IMR-90 (cell line): ENCODE data around the gene ITGA6. TPM values are rescaled to one million over a fixed set of nuclear protein-coding genes. Genes with fewer than 3 reads are reported as not detected.

Experiments used
- ATAC-seq: fragments of 200-7000 bp; cut with Tn5 transposase; 2 replicates; pipeline ENCODE4 v1.9.1; 2020; ENCODE audit warnings: low read depth, mild to moderate bottlenecking, moderate library complexity
- BruUV-seq: library from RNA; stranded (reverse); fragments of 400-500 nt; replicated peaks from 2 replicates; lab custom pipeline; 2021; lab: Mats Ljungman, UMichigan
- CTCF ChIA-PET: fragments of 300-600 bp; formaldehyde crosslinking; extraction: SDS; loops from one replicate; lab custom pipeline; 2021; ENCODE audit warnings: antibody characterized with exemption; lab: Yijun Ruan, JAX
- POLR2A ChIA-PET: fragments of 300-600 bp; sonication (Branson Sonifier 250); formaldehyde crosslinking; loops from one replicate; lab custom pipeline; 2022; ENCODE audit warnings: antibody characterized with exemption; ENCODE audit not compliant: unreplicated experiment; lab: Charles Lee
- DNase-seq: peaks from one replicate; pipeline ENCODE4 v3.0.0; 2013
- H2AFZ ChIP-seq: replicated peaks from 2 replicates; pipeline ENCODE3; 2013; ENCODE audit warnings: low read length, mild to moderate bottlenecking; ENCODE audit not compliant: poor library complexity
- H2AK5ac ChIP-seq: 2 replicates; pipeline ENCODE4 v1.6.1; 2013; ENCODE audit warnings: low read depth, low read length, inconsistent platforms
- H2AK9ac ChIP-seq: replicated peaks from 2 replicates; pipeline ENCODE3; 2013; ENCODE audit warnings: mild to moderate bottlenecking, low read depth, low read length, moderate library complexity; ENCODE audit not compliant: poor library complexity
- H2BK120ac ChIP-seq: 2 replicates; pipeline ENCODE4 v1.6.1; 2013; ENCODE audit warnings: low read depth, low read length, inconsistent platforms
- H2BK15ac ChIP-seq: 3 replicates; pipeline ENCODE4 v1.6.1; 2013; ENCODE audit warnings: low read depth, low read length, inconsistent platforms
- H2BK20ac ChIP-seq: 2 replicates; pipeline ENCODE4 v1.6.1; 2013; ENCODE audit warnings: low read depth, mild to moderate bottlenecking, inconsistent platforms, low read length, moderate library complexity
- H2BK5ac ChIP-seq: 2 replicates; pipeline ENCODE4 v1.6.1; 2013; ENCODE audit warnings: mild to moderate bottlenecking, low read depth, low read length, inconsistent platforms; ENCODE audit not compliant: poor library complexity, severe bottlenecking
- H3K14ac ChIP-seq: replicated peaks from 2 replicates; pipeline ENCODE4 v1.6.1; 2013; ENCODE audit warnings: low read depth, low read length, inconsistent platforms
- H3K18ac ChIP-seq: 2 replicates; pipeline ENCODE4 v1.6.1; 2013; ENCODE audit warnings: low read depth, low read length, control low read depth
- H3K23ac ChIP-seq: 2 replicates; pipeline ENCODE4 v1.6.1; 2013; ENCODE audit warnings: low read depth, low read length, inconsistent platforms
- H3K27ac ChIP-seq: 2 replicates; pipeline ENCODE4 v1.5.1; 2013; ENCODE audit warnings: mild to moderate bottlenecking, control low read depth, low read length; ENCODE audit not compliant: insufficient read depth
- H3K27me3 ChIP-seq: 2 replicates; pipeline ENCODE4 v1.6.1; 2013; ENCODE audit warnings: low read length; ENCODE audit not compliant: control insufficient read depth, insufficient read depth
- H3K36me3 ChIP-seq: 2 replicates; pipeline ENCODE4 v1.6.1; 2013; ENCODE audit warnings: low read length, mixed read lengths; ENCODE audit not compliant: control insufficient read depth, insufficient read depth
- H3K4ac ChIP-seq: 2 replicates; pipeline ENCODE4 v1.6.1; 2013; ENCODE audit warnings: low read depth, low read length, inconsistent platforms
- H3K4me1 ChIP-seq: 2 replicates; pipeline ENCODE4 v1.6.1; 2013; ENCODE audit warnings: low read length, mixed read lengths; ENCODE audit not compliant: control insufficient read depth, insufficient read depth
- H3K4me2 ChIP-seq: 2 replicates; pipeline ENCODE4 v1.6.1; 2013; ENCODE audit warnings: low read depth, mild to moderate bottlenecking, control low read depth, low read length, moderate library complexity
- H3K4me3 ChIP-seq: 2 replicates; pipeline ENCODE4 v1.5.1; 2013; ENCODE audit warnings: low read depth, mild to moderate bottlenecking, control low read depth, low read length, moderate library complexity; ENCODE audit not compliant: insufficient read depth
- H3K56ac ChIP-seq: 2 replicates; pipeline ENCODE4 v1.6.1; 2013; ENCODE audit warnings: low read length, inconsistent platforms; ENCODE audit not compliant: insufficient read depth; ENCODE audit errors: extremely low read depth
- H3K79me1 ChIP-seq, 2 experiments: 2 replicates each; pipeline ENCODE4 v1.6.1; 2013; ENCODE audit warnings: low read length in 2 of 2, inconsistent platforms in 1 of 2, low read depth in 1 of 2
- H3K9ac ChIP-seq: 2 replicates; pipeline ENCODE4 v1.6.1; 2013; ENCODE audit warnings: low read depth, low read length, control low read depth
- H3K9me1 ChIP-seq: 2 replicates; pipeline ENCODE4 v1.6.1; 2013; ENCODE audit warnings: low read length, inconsistent platforms; ENCODE audit not compliant: insufficient read depth
- H3K9me3 ChIP-seq: 2 replicates; pipeline ENCODE4 v1.6.1; 2013; ENCODE audit warnings: low read length; ENCODE audit not compliant: control insufficient read depth, insufficient read depth
- H4K20me1 ChIP-seq: 2 replicates; pipeline ENCODE4 v1.6.1; 2013; ENCODE audit warnings: low read length, inconsistent platforms; ENCODE audit not compliant: insufficient read depth
- H4K5ac ChIP-seq: 2 replicates; pipeline ENCODE4 v1.6.1; 2013; ENCODE audit warnings: mild to moderate bottlenecking, low read depth, low read length, control low read depth
- H4K8ac ChIP-seq, 2 experiments: 2 replicates each; pipeline ENCODE4 v1.6.1; 2013; ENCODE audit warnings: low read depth in 2 of 2, low read length in 2 of 2, control low read depth in 1 of 2, inconsistent platforms in 1 of 2
- H4K91ac ChIP-seq: 2 replicates; pipeline ENCODE4 v1.6.1; 2013; ENCODE audit warnings: low read depth, low read length, inconsistent platforms; ENCODE audit not compliant: insufficient read depth
- BHLHE40 ChIP-seq: fragments of 150-350 bp; IDR thresholded peaks from 2 replicates; pipeline ENCODE4 v1.6.1; 2016; ENCODE audit warnings: mild to moderate bottlenecking, low read depth, low read length
- CEBPB ChIP-seq: IDR thresholded peaks from 2 replicates; pipeline ENCODE4 v1.6.1; 2012; ENCODE audit warnings: low read depth, low read length, improper control_type of control experiment
- FOS ChIP-seq: fragments of 150-350 bp; IDR thresholded peaks from 2 replicates; pipeline ENCODE4 v1.6.1; 2016; ENCODE audit warnings: low read depth, low read length
- MAFK ChIP-seq: IDR thresholded peaks from 2 replicates; pipeline ENCODE4 v1.6.1; 2012; ENCODE audit warnings: low read depth, low read length, improper control_type of control experiment
- MAZ ChIP-seq: IDR thresholded peaks from 2 replicates; pipeline ENCODE4 v1.6.1; 2012; ENCODE audit warnings: low read depth, mild to moderate bottlenecking, low read length, improper control_type of control experiment, moderate library complexity, borderline replicate concordance
- MXI1 ChIP-seq: IDR thresholded peaks from 2 replicates; pipeline ENCODE4 v1.6.1; 2012; ENCODE audit warnings: low read depth, mild to moderate bottlenecking, low read length, moderate library complexity, borderline replicate concordance
- NFE2L2 ChIP-seq: fragments of 150-350 bp; IDR thresholded peaks from 2 replicates; pipeline ENCODE4 v1.6.1; 2016; ENCODE audit warnings: low read depth, mild to moderate bottlenecking, low read length
- POLR2A ChIP-seq: IDR thresholded peaks from 2 replicates; pipeline ENCODE4 v1.6.1; 2012; ENCODE audit warnings: mild to moderate bottlenecking, low read depth, low read length
- RAD21 ChIP-seq: IDR thresholded peaks from 2 replicates; pipeline ENCODE4 v1.6.1; 2012; ENCODE audit warnings: low read length, improper control_type of control experiment
- RCOR1 ChIP-seq: IDR thresholded peaks from 2 replicates; pipeline ENCODE4 v1.6.1; 2012; ENCODE audit warnings: mild to moderate bottlenecking, low read length, improper control_type of control experiment; ENCODE audit not compliant: insufficient replicate concordance
- RFX5 ChIP-seq: IDR thresholded peaks from 2 replicates; pipeline ENCODE4 v1.8.0; 2012; ENCODE audit warnings: low read depth, mild to moderate bottlenecking, low read length, moderate library complexity
- SMC3 ChIP-seq: fragments of 150-350 bp; IDR thresholded peaks from 2 replicates; pipeline ENCODE4 v1.6.1; 2016; ENCODE audit warnings: low read depth, mild to moderate bottlenecking, antibody characterized with exemption, low read length, moderate library complexity
- WGBS, 2 experiments: methylation state at CpG; one replicate each; pipeline versions ENCODE4 v1.1.5 to v1.1.7; 2013; ENCODE audit warnings: missing lambda C conversion rate in 2 of 2; ENCODE audit not compliant: insufficient read length in 1 of 2; ENCODE audit errors: extremely low coverage in 2 of 2; 5-methylcytosine and 5-hydroxymethylcytosine counted together
- dilution Hi-C: fragments of 300-500 bp; cut with HindIII; formaldehyde crosslinking; loops from one replicate; pipeline ENCODE4 v1.14.3; 2018; ENCODE audit warnings: low sequenced_read_pairs; ENCODE audit not compliant: unreplicated experiment
- in situ Hi-C: fragments of 300-500 bp; cut with MboI; formaldehyde crosslinking; loops from 3 replicates; pipeline ENCODE4 v1.14.3; 2019; ENCODE audit warnings: low sequenced_read_pairs, inconsistent platforms, mixed read lengths
- intact Hi-C: fragments of 100-400 bp; cut with micrococcal nuclease; formaldehyde crosslinking; loops from 2 replicates; pipeline ENCODE4 v1.10.0; 2022
- polyA plus RNA-seq, 3 experiments: library from polyadenylated mRNA; depleted of rRNA; stranded (reverse); fragments of >200 nt; gene quantifications; 2 replicates each; pipeline ENCODE4 v1.2.3, GENCODE V29; 2012; ENCODE audit warnings: low replicate concordance in 1 of 3
- total RNA-seq: library from RNA; depleted of rRNA; stranded (reverse); fragments of >200 nt; gene quantifications from 2 replicates; pipeline ENCODE4 v1.2.3, GENCODE V29; 2012
- TF ChIP-seq, protein P1 (sequence below): conservative IDR thresholded peaks from 2 replicates; pipeline ENCODE4 v1.5.1; 2012; ENCODE audit warnings: mild to moderate bottlenecking, low read depth, low read length, improper control_type of control experiment
- TF ChIP-seq, protein P2 (sequence below): fragments of 150-350 bp; IDR thresholded peaks from 2 replicates; pipeline ENCODE4 v1.6.1; 2017; ENCODE audit warnings: mild to moderate bottlenecking, antibody characterized with exemption, low read length, low read depth
- TF ChIP-seq, protein P3 (sequence below): fragments of 150-350 bp; IDR thresholded peaks from 2 replicates; pipeline ENCODE4 v1.6.1; 2016; ENCODE audit warnings: low read depth, mild to moderate bottlenecking, low read length, moderate library complexity, borderline replicate concordance

ITGA6 gene
- total and polyA plus RNA-seq, 2 of the 4 experiments (the other 2 are of a cell fraction), result 12.5 to 43.9 TPM

DNA sequence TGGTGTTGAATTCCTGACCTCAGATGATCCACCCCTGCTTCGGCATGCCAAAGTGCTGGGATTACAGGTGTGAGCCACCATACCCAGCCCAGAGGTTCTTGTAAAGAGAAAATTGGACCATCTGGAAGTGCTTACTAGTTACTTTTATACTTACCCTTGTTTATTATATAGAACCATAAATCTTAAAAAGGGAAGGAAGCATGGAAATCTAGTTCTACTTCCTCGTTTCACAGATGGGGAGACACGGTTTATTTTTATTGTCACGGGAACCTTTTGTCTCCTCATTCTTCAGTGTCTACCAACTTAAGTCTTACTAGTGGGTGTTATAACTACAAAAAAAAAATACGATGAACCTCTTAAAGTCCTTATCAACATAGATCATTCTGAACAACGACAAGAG, 82.7 kb downstream of the ITGA6 start:
- WGBS, 2 experiments, result no CpG with 5 or more reads among the region's 6 CpGs
- no peak overlapping the region for H3K18ac ChIP-seq
- H3K23ac ChIP-seq, result no peak overlapping the region
- no peak overlapping the region for H2BK15ac ChIP-seq
- no peak for DNase-seq
- H2BK120ac ChIP-seq, result no peak overlapping the region
- H4K91ac ChIP-seq, result no peak overlapping the region
- no peak overlapping the region for H3K9ac ChIP-seq
- no peak for ATAC-seq
- ChIA-PET POLR2A (no interaction called here), CTCF (no interaction called here)
- no peak overlapping the region for H3K27ac ChIP-seq
- H3K4me1 ChIP-seq, result no peaks in the 10 kb centered on the region
- no peaks in the 10 kb centered on the region for H3K27me3 ChIP-seq
- no TSS peak for BruUV-seq
- intact Hi-C loops (no loop called here), dilution Hi-C loops (no loop called here), in situ Hi-C loops (no loop called here)
- no peaks in the 10 kb centered on the region; the same call in 1 of the 2 replicates for H3K36me3 ChIP-seq
- no peak overlapping the region for H2BK20ac ChIP-seq
- no peak overlapping the region for H4K5ac ChIP-seq
- no peak overlapping the region for H3K4me3 ChIP-seq
- H2AK5ac ChIP-seq, result no peak overlapping the region
- H3K9me1 ChIP-seq, result no peaks in the 10 kb centered on the region
- no peak overlapping the region for H3K56ac ChIP-seq
- H2AK9ac ChIP-seq, result no peak overlapping the region
- H4K8ac ChIP-seq, result no peak overlapping the region
- H4K20me1 ChIP-seq, result no peaks in the 10 kb centered on the region
- H2BK5ac ChIP-seq, result no peak overlapping the region
- no peak for TF ChIP-seq RCOR1
- no peak for TF ChIP-seq NFE2L2
- no peak for TF ChIP-seq SMC3
- no peak for TF ChIP-seq MAFK
- TF ChIP-seq FOS, result no peak
- TF ChIP-seq, protein P1, sequence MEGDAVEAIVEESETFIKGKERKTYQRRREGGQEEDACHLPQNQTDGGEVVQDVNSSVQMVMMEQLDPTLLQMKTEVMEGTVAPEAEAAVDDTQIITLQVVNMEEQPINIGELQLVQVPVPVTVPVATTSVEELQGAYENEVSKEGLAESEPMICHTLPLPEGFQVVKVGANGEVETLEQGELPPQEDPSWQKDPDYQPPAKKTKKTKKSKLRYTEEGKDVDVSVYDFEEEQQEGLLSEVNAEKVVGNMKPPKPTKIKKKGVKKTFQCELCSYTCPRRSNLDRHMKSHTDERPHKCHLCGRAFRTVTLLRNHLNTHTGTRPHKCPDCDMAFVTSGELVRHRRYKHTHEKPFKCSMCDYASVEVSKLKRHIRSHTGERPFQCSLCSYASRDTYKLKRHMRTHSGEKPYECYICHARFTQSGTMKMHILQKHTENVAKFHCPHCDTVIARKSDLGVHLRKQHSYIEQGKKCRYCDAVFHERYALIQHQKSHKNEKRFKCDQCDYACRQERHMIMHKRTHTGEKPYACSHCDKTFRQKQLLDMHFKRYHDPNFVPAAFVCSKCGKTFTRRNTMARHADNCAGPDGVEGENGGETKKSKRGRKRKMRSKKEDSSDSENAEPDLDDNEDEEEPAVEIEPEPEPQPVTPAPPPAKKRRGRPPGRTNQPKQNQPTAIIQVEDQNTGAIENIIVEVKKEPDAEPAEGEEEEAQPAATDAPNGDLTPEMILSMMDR, result no peak
- TF ChIP-seq POLR2A, result no peak
- TF ChIP-seq RAD21, result no peak
- TF ChIP-seq, protein P2, sequence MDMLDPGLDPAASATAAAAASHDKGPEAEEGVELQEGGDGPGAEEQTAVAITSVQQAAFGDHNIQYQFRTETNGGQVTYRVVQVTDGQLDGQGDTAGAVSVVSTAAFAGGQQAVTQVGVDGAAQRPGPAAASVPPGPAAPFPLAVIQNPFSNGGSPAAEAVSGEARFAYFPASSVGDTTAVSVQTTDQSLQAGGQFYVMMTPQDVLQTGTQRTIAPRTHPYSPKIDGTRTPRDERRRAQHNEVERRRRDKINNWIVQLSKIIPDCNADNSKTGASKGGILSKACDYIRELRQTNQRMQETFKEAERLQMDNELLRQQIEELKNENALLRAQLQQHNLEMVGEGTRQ, result no peak
- no peak for TF ChIP-seq RFX5
- TF ChIP-seq CEBPB, result no peak
- TF ChIP-seq MAZ, result no peak
- TF ChIP-seq BHLHE40, result no peak
- TF ChIP-seq, protein P3, sequence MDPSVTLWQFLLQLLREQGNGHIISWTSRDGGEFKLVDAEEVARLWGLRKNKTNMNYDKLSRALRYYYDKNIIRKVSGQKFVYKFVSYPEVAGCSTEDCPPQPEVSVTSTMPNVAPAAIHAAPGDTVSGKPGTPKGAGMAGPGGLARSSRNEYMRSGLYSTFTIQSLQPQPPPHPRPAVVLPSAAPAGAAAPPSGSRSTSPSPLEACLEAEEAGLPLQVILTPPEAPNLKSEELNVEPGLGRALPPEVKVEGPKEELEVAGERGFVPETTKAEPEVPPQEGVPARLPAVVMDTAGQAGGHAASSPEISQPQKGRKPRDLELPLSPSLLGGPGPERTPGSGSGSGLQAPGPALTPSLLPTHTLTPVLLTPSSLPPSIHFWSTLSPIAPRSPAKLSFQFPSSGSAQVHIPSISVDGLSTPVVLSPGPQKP, result no peak
- no peak for TF ChIP-seq MXI1
- no peak overlapping the region for H2AFZ ChIP-seq
- no peak overlapping the region for H3K4ac ChIP-seq
- peaks cover 21% of the 10 kb centered on the region for H3K9me3 ChIP-seq
- no peak overlapping the region for H3K4me2 ChIP-seq
- no peak overlapping the region for H3K14ac ChIP-seq
- no peaks in the 10 kb centered on the region; a peak in 2 of 4 replicates for H3K79me1 ChIP-seq
